HG03442 (cell line): ENCODE data around the gene MRAP.
A peak's percentile ranks its signal among the peaks of the same experiment; 100 is the strongest.
"Not testable (repeated sequence)": the region's sequence is repeated elsewhere in the genome, so short reads cannot be mapped to it uniquely, and the experiment has no call there.

Experiments
- ATAC-seq: cut with Tn5 transposase; IDR thresholded peaks from one replicate; pipeline ENCODE4 v1.9.1; 2021; ENCODE audit warnings: mild to moderate bottlenecking, moderate library complexity; ENCODE audit not compliant: unreplicated experiment

MRAP gene

DNA sequence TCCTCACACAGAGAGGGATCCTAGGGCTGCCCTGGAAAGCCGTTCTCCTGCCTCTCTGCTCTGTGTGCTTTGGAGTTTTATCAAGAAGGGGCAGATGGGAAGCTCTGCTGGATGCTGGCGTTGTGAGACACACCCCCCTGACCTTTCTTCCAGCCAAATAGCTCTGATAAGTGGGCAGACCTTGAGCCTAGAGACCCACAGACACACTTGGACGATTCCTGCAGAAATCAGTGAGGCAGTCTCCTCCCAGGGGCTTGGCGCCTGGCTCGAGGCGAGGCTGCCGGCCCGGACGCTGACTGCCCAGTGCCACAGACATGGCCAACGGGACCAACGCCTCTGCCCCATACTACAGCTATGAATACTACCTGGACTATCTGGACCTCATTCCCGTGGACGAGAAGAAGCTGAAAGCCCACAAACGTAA lies at the start of gene MRAP:
Gene MRAP, plus strand, starts transcription at position 198 of the 424 bp plus-strand sequence. Its CDS starts 117 bp downstream, at position 315.
- no peak for ATAC-seq

DNA sequence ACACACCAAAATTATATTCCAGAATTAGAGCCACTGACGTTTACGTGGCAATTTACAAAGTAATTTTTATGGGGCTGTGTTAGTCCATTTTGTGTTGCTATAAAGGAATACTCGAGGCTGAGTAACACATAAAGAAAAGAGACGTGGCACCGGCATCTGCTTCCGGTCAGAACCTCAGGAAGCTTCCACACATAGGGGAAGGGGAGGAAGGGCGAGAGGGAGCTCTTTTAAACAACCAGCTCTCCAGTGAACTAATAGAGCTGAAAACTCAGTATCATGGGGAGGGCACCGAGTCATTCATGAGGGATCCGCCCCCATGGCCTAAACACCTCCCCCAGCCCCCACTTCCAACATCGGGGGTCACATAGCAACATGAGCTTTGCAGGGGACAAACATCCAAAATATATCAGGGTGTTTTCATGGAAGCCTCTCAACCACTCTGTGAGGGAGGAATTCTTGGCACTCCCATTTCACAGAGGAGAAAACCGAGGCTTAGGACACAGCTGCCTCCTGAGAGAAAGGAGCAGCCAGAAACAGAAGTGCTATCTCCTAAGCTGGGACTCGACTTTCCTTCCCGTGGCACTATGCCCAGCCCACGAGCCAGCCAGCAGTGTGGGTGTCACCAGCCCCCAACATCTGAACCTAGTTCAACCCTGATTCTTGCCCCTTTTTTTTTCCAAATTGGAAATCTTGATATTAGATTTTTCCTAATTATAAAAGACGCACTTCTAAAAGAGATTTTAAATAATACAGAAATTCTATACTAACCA lies 49.0 kb upstream of the MRAP start:
- ATAC-seq: no peak

DNA sequence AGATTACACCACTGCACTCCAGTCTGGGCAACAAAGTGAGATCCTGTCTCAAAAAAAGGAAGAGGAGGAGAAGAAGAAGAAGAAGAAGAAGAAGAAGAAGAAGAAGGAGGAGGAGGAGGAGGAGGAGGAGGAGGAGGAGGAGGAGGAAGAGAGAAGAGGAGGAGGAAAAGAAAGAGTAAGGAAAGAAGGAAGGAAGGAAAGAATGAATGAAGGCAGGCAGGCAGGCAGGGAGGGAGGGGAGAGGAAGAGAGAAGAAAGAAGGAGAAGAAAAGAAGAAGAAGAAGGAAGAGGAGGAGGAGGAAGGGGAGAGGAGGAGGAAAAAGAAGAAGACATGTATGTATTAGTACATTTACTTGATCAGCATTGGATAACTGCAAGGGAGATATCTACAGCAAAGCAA lies 46.5 kb upstream of the MRAP start:
- ATAC-seq: no peak

- no peak for ATAC-seq
These were observed 45.4 kb upstream of the MRAP start for GRCh38 chr21:32253215-32253641.

DNA sequence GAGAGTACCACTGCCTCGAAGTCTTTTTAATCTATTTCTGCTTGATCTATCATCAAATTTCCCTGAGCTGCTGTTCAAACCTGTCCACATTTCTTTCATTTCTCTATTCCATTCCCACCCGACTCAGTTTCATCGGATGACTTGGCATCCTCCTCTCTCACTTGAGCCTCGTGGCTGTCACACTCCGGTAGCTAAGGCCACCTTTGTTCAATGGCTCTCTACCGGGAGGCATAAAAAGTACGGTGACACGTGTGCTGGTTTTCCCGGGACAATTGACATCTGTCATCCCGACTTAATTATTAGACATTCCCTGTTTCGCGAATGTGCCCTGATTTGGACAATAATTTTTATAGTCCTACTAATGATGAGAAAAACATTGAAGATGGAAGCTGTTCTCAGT lies 42.4 kb upstream of the MRAP start:
- no peak for ATAC-seq

- no peak for ATAC-seq
These were observed 41.6 kb upstream of the MRAP start for GRCh38 chr21:32256873-32257620.

DNA sequence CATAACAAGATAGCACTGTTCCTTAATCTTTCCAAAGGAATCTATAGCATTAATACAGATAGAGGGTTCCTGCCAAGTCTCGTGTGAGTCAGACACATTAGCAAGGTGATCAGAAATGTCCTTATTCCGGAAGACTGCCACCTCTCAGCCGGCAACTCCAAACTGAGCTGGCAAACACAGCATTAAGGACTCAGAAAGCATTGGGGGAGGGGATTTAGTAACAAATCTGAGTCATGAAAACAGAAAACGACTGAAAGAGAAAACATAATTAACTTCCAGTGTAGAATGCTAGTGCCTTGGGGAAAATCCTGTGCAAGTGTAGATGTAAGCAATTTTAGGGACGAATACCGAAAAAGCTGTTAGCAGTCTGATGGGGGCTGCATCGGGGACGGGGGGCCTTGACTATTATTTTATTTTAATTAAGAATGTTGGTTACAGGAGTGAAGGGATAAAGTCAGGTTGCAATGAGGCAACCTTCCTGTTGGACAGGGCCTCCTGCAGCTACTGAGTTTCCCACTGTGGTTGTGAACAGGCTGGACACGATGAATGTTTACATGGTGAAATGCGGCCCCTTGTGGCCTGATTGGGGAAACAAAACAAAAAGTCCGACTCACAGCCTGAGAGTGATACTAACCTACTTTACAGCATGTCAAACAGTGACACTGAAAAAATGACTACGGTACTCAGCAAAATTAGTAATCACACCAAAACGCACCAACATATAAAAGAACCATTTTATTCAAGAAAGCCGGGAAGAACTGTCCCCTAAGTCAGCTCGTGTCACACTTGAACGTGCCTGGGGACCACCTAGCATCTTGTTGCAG lies 40.5 kb upstream of the MRAP start:
- peak; percentile 66 for ATAC-seq

DNA sequence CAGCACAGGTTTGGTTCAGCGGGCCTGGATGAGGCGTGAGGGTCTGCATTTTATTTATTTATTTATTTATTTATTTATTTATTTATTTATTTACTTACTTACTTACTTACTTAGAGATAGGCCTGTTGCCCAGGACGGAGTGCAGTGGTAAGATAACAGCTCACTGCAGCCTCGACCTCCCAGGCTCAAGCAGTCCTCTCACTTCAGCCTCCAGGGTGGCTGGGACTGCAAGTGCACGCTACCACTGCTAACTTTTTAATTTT lies 39.9 kb upstream of the MRAP start:
- not testable (repeated sequence) for ATAC-seq

GRCh38 chr21:32260130-32260529 lies 38.5 kb upstream of the MRAP start:
- no peak for ATAC-seq

- no peak for ATAC-seq
These were observed 36.7 kb upstream of the MRAP start for GRCh38 chr21:32261929-32262328.

DNA sequence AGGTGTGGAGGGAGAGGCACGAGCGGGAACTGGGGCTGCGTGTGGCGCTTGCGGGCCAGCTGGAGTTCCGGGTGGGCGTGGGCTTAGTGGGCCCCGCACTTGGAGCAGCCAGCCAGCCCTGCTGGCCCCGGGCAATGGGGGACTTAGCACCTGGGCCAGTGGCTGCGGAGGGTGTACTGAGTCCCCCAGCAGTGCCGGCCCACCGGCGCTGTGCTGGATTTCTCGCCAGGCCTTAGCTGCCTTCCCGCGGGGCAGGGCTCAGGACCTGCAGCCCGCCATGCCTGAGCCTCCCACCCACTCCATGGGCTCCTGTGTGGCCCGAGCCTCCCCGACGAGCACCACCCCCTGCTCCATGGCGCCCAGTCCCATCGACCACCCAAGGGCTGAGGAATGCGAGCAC lies 33.3 kb upstream of the MRAP start:
- not testable (repeated sequence) for ATAC-seq

GRCh38 chr21:32270748-32271147 lies 27.9 kb upstream of the MRAP start:
- no peak for ATAC-seq

DNA sequence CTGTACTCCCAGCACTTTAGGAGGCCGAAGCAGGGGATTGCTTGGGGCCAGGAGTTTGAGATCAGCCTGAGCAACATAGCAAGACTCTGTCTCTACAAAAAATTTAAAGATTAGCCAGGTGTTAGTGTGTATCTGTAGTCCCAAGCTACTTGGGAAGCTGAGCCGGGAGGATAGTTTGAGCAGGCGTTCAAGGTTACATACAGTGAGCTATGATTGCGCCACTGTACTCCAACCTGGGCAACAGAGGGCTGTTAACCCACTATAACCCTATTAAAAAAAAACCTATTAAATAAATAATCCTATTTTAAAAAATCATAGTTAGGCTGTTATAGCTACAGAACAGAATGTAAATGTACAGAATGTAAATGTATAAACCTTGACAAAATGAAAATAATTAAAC lies 22.0 kb upstream of the MRAP start:
- ATAC-seq: no peak

GRCh38 chr21:32278103-32278502 lies 20.6 kb upstream of the MRAP start:
- no peak for ATAC-seq

GRCh38 chr21:32278518-32279376 lies 19.9 kb upstream of the MRAP start, which contains the start of gene MIS18A:
TSS of gene MIS18A (minus strand) at chr21:32279049. CDS start at chr21:32279014, 35 bp downstream.
- peak; percentile 95 for ATAC-seq

DNA sequence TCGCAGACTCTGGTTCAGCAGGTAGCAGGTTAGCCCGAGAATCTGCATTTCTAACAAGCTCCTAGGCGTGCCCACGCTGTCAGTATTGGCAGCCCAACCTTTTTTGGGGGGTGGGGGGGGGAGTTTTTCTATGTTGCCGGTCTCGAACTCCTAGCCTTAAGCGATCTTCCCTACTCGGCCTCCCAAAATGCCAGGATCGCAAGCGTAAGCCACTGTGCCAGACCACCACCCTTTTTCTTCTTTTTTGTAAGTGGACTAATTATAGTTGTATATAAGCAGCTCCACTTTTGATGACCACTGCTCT lies 19.3 kb upstream of the MRAP start:
- no peak for ATAC-seq

DNA sequence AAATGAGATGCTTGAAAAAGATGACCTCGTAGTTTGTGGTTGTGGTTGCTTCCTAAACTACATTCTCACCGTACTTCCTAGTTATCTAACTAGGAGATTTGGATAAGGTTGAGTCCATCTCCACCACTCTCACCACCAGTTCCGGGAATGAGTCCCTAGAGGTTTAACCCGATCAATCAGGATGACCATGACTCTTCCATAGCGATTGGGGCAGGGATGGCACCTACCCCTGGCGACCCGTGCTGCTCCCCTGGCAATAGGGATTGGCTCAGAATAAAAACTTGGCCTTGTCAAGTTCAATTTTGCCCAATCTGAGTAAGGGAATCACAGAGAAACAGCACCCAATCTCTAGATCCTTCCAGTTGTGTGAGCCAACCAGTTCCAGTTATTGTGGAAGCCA lies 17.1 kb upstream of the MRAP start:
- no peak for ATAC-seq

DNA sequence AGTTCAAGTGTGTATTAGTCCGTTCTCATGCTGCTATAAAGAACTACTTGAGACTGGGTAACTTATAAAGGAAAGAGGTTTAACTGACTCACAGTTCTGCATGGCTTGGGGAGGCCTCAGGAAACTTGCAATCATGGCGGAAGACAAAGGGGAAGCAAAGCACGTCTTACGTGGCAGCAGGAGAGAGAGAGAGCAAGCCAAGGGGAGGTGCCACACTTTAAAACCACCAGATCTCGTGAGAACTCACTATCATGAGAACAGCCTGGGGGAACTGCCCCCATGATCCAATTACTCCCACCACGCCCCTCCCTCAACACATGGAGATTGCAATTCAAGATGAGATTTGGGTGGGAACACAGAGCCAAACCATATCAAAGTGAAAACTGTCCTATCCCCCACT lies 15.7 kb upstream of the MRAP start:
- ATAC-seq: no peak

DNA sequence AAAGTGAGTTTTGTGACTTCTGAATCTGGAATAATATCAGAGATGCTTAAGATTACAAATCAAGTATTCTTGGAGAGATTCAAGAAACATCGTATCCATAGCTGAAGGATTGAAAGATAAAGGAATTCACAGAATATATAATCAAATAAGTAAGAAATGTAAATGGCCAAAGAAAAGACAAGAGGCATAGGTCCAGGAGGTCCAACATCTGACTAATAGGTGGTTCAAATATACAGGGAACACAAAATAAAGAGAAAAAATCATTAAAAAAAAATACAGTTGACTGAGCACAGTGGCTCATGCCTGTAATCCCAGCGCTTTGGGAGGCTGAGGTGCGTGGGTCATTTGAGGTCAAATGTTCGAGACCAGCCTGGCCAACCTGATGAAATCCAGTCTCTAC lies 13.2 kb upstream of the MRAP start:
- ATAC-seq: no peak

- no peak for ATAC-seq
These were observed 1.2 kb upstream of the MRAP start for GRCh38 chr21:32297449-32297848.

DNA sequence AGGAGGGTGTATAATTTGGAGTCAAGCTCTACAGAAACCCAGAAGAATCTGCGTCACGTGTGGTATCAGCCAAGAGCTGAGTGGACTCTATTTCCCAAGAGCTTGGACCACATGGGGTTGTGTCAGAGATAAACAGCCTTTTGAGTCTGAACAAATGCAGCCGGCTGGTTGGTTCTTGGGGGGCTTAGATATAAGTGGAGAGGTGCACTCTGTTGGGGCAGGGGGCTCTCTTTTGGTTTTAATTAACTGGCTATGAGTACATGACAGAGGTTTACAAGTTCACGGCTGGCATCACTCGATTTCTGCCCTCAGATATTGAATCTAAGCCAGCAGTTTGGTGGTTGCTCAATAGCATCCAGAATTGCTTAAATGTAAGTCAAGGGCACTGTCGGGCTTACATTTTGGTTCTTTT lies 501 bp upstream of the MRAP start:
- no peak for ATAC-seq
